CD14-positive monocyte (primary cell): ENCODE measurements around the gene TOX3. TPM values are rescaled to one million over a fixed set of nuclear protein-coding genes. Genes with fewer than 3 reads are reported as not detected.
A peak's percentile ranks its signal among the peaks of the same experiment; 100 is the strongest.

ENCODE experiments used
- DNase-seq, 3 donors: peaks; one replicate each; pipeline ENCODE4 v3.0.0-alpha.2; 2011 to 2022
- H2AFZ ChIP-seq: 2 replicates; pipeline ENCODE4 v1.6.0; 2012; ENCODE audit warnings: mild to moderate bottlenecking, low read depth, low read length, inconsistent platforms; ENCODE audit not compliant: insufficient read depth, poor library complexity, severe bottlenecking
- H3K27ac ChIP-seq, 2 donors: 1 replicate in 1 of 2; 2 replicates in 1 of 2; pipeline ENCODE4 v1.5.1; 2012 to 2013; ENCODE audit warnings: low read length in 2 of 2, control low read depth in 1 of 2, inconsistent platforms in 1 of 2, low read depth in 1 of 2, mild to moderate bottlenecking in 1 of 2
- H3K27me3 ChIP-seq, 2 donors: one replicate each; pipeline versions ENCODE4 v1.6.0 to v1.6.1; 2011 to 2013; ENCODE audit warnings: low read length in 2 of 2; ENCODE audit not compliant: control insufficient read depth in 2 of 2, insufficient read depth in 2 of 2
- H3K36me3 ChIP-seq, 2 donors: replicated peaks in 1 of 2; 1 replicate in 1 of 2; 2 replicates in 1 of 2; pipeline versions ENCODE4 v1.5.1 to v1.6.1; 2012 to 2013; ENCODE audit warnings: low read length in 2 of 2, control low read depth in 1 of 2, inconsistent platforms in 1 of 2, mild to moderate bottlenecking in 1 of 2; ENCODE audit not compliant: insufficient read depth in 2 of 2, control insufficient read depth in 1 of 2
- H3K4me1 ChIP-seq, 2 donors: 1 replicate in 1 of 2; 2 replicates in 1 of 2; pipeline versions ENCODE4 v1.5.1 to v1.6.1; 2012 to 2013; ENCODE audit warnings: low read length in 2 of 2, control low read depth in 1 of 2, inconsistent platforms in 1 of 2, mild to moderate bottlenecking in 1 of 2, moderate library complexity in 1 of 2; ENCODE audit not compliant: insufficient read depth in 2 of 2, control insufficient read depth in 1 of 2
- H3K4me2 ChIP-seq: replicated peaks from 2 replicates; pipeline ENCODE3; 2012; ENCODE audit warnings: low read length, moderate library complexity, mild to moderate bottlenecking; ENCODE audit not compliant: poor library complexity, severe bottlenecking; ENCODE audit errors: extremely low read depth
- H3K4me3 ChIP-seq, 3 experiments: fragments of 200-600 bp in 1 of 3; sonication (generic) in 1 of 3; replicated peaks in 1 of 3; 1 replicate in 2 of 3; 2 replicates in 1 of 3; pipeline ENCODE4 v1.5.1; 2011 to 2013; ENCODE audit warnings: low read length in 3 of 3, mild to moderate bottlenecking in 3 of 3, control low read depth in 2 of 3, low read depth in 2 of 3, inconsistent platforms in 1 of 3, moderate library complexity in 1 of 3
- H3K79me2 ChIP-seq: 2 replicates; pipeline ENCODE4 v1.6.0; 2012; ENCODE audit warnings: mild to moderate bottlenecking, control low read depth, inconsistent platforms, low read length, moderate library complexity; ENCODE audit not compliant: insufficient read depth
- H3K9ac ChIP-seq: 2 replicates; pipeline ENCODE4 v1.6.0; 2017; ENCODE audit warnings: low read length, mild to moderate bottlenecking; ENCODE audit not compliant: insufficient read depth, poor library complexity, severe bottlenecking
- H3K9me3 ChIP-seq, 2 donors: replicated peaks in 1 of 2; 1 replicate in 1 of 2; 2 replicates in 1 of 2; pipeline versions ENCODE4 v1.5.1 to v1.6.1; 2012 to 2013; ENCODE audit warnings: low read length in 2 of 2, control low read depth in 1 of 2; ENCODE audit not compliant: control insufficient read depth in 1 of 2, insufficient read depth in 1 of 2
- H4K20me1 ChIP-seq: 2 replicates; pipeline ENCODE4 v1.6.0; 2012; ENCODE audit warnings: mild to moderate bottlenecking, low read length, control low read depth, moderate library complexity; ENCODE audit not compliant: insufficient read depth
- H3K27ac Mint-ChIP-seq, 7 donors: one replicate each; pipeline ENCODE4 v1.8.0; 2020; ENCODE audit warnings: mild to moderate bottlenecking in 7 of 7, mixed read lengths in 7 of 7, moderate library complexity in 6 of 7, inconsistent platforms in 2 of 7
- H3K27me3 Mint-ChIP-seq, 3 donors: one replicate each; pipeline ENCODE4 v1.8.0; 2021 to 2022; ENCODE audit warnings: low read depth in 3 of 3, mild to moderate bottlenecking in 3 of 3, mixed read lengths in 3 of 3, moderate library complexity in 3 of 3, inconsistent platforms in 1 of 3
- H3K36me3 Mint-ChIP-seq, 2 donors: one replicate each; pipeline ENCODE4 v1.8.0; 2020; ENCODE audit warnings: mixed read lengths in 2 of 2, inconsistent platforms in 1 of 2, mild to moderate bottlenecking in 1 of 2
- H3K4me1 Mint-ChIP-seq: one replicate; pipeline ENCODE4 v1.8.0; 2020; ENCODE audit warnings: mild to moderate bottlenecking, mixed read lengths
- H3K4me3 Mint-ChIP-seq, 2 donors: one replicate each; pipeline ENCODE4 v1.8.0; 2020; ENCODE audit warnings: mild to moderate bottlenecking in 2 of 2, mixed read lengths in 2 of 2, moderate library complexity in 1 of 2
- H3K9me3 Mint-ChIP-seq, 7 donors: one replicate each; pipeline ENCODE4 v1.8.0; 2020 to 2022; ENCODE audit warnings: mixed read lengths in 7 of 7, mild to moderate bottlenecking in 6 of 7, moderate library complexity in 6 of 7, inconsistent platforms in 2 of 7
- WGBS: methylation state at CpG from one replicate; pipeline ENCODE4 v1.1.5; 2013; ENCODE audit warnings: missing lambda C conversion rate; ENCODE audit not compliant: insufficient coverage; 5-methylcytosine and 5-hydroxymethylcytosine counted together
- intact Hi-C, 2 donors: fragments of 100-400 bp; cut with micrococcal nuclease; formaldehyde crosslinking; loops; one replicate each; pipeline versions ENCODE4 v1.15.0 to v1.15.1; 2023
- polyA plus RNA-seq, 3 donors: library from polyadenylated mRNA; depleted of rRNA in 1 of 3; unstranded in 2 of 3; stranded (reverse) in 1 of 3; fragments of 300-500 nt in 2 of 3; fragments of >200 nt in 1 of 3; fragmentation: Illumina TruSeq in 2 of 3; gene quantifications; 1 replicate in 2 of 3; 2 replicates in 1 of 3; pipeline ENCODE4 v1.2.3, GENCODE V29; 2012 to 2021
- TF ChIP-seq, protein P1 (sequence below): fragments of 200-600 bp; IDR thresholded peaks from one replicate; pipeline ENCODE4 v1.8.0; 2022; ENCODE audit warnings: antibody characterized with exemption, mild to moderate bottlenecking

TOX3 gene
- polyA plus RNA-seq, 3 donors, result not detected

DNA sequence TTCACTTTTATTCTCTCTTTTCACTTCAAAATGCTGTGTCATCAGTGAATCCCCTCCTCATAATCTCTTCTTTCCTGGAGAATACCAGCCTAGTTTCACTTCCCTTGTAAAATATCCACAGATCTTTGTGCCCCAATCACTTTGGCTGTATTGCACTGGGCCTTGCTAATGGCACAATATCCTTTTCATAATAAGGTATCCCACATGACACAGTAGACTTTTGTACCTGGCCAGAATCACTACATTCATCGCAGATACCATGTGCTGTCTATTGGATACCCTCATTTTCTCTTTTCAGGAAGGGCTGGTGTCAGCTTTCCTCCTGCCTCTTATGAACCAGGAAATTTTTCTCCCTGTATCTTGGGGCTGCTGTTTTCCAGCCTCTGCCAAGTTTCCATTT lies 25.7 kb upstream of the TOX3 start:
- Histone ChIP-seq H3K4me1 (no peaks in the 10 kb centered on the region), H3K4me3 (no peak overlapping the region), H2AFZ (no peak overlapping the region), H3K4me2 (no peak overlapping the region), H3K9me3 (no peaks in the 10 kb centered on the region), H3K36me3 (no peaks in the 10 kb centered on the region), H4K20me1 (no peaks in the 10 kb centered on the region), H3K27me3 (no peaks in the 10 kb centered on the region), H3K27ac (no peak overlapping the region), H3K9ac (no peak overlapping the region), H3K79me2 (no peaks in the 10 kb centered on the region)
- Mint-ChIP-seq H3K9me3 (peaks cover 0 to 8% (median 0%) of the 10 kb centered on the region in 7 donors), H3K36me3 (no peaks in the 10 kb centered on the region), H3K27ac (no peak overlapping the region), H3K4me1 (peaks cover 7% of the 10 kb centered on the region), H3K27me3 (peaks cover 0 to 6% (median 1%) of the 10 kb centered on the region in 3 donors), H3K4me3 (no peak overlapping the region)
- 91% methylated on average over 1 of the region's 1 CpG for WGBS
- intact Hi-C loops, result no loop called here
- peak in 1 of 3 donors; percentile 5 for DNase-seq
- TF ChIP-seq, protein P1, sequence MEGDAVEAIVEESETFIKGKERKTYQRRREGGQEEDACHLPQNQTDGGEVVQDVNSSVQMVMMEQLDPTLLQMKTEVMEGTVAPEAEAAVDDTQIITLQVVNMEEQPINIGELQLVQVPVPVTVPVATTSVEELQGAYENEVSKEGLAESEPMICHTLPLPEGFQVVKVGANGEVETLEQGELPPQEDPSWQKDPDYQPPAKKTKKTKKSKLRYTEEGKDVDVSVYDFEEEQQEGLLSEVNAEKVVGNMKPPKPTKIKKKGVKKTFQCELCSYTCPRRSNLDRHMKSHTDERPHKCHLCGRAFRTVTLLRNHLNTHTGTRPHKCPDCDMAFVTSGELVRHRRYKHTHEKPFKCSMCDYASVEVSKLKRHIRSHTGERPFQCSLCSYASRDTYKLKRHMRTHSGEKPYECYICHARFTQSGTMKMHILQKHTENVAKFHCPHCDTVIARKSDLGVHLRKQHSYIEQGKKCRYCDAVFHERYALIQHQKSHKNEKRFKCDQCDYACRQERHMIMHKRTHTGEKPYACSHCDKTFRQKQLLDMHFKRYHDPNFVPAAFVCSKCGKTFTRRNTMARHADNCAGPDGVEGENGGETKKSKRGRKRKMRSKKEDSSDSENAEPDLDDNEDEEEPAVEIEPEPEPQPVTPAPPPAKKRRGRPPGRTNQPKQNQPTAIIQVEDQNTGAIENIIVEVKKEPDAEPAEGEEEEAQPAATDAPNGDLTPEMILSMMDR, result no peak

DNA sequence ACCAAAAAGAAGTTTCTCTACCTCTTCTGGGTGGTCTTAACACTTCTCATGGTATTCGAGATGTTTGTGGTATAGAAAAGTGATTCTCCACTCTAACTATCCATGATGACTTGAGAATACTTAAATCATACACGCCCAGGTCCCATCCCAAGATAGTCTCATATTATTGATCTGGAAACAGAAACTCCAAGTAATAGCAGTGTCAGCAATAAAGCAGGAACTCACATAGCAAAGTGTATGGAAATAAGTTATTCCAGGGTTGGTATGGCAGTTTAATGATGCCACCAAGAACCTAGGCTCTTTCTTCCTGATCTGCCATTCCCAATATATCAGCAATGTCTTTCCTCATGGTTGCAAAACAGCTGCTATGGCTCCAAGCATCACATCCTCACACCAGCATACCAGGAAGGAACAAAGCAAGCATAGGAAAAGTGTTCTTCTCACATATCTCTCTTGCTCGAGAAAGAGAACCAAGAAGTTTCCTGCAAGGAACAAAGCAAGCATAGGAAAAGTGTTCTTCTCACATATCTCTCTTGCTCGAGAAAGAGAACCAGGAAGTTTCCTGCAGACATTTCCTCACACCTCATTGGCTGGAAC lies 23.6 kb upstream of the TOX3 start:
- H3K36me3 ChIP-seq, result no peaks in the 10 kb centered on the region
- TF ChIP-seq, protein P1, result no peak
- H3K27ac ChIP-seq, result no peak overlapping the region
- no peaks in the 10 kb centered on the region for H3K79me2 ChIP-seq
- H3K27ac Mint-ChIP-seq, result no peak overlapping the region
- H3K27me3 ChIP-seq, result no peaks in the 10 kb centered on the region
- DNase-seq, result no peak
- peaks cover 1 to 6% (median 2%) of the 10 kb centered on the region in 3 donors for H3K27me3 Mint-ChIP-seq
- 67% methylated on average over 1 of the region's 4 CpGs for WGBS
- H3K4me2 ChIP-seq, result no peak overlapping the region
- no peak overlapping the region for H2AFZ ChIP-seq
- no peak overlapping the region for H3K4me3 ChIP-seq
- H3K4me1 Mint-ChIP-seq, result peaks cover 7% of the 10 kb centered on the region
- peaks cover 0 to 12% (median 2%) of the 10 kb centered on the region in 7 donors for H3K9me3 Mint-ChIP-seq
- no peaks in the 10 kb centered on the region for H3K4me1 ChIP-seq
- H4K20me1 ChIP-seq, result no peaks in the 10 kb centered on the region
- no peak overlapping the region for H3K9ac ChIP-seq
- H3K36me3 Mint-ChIP-seq, result no peaks in the 10 kb centered on the region
- no peak overlapping the region for H3K4me3 Mint-ChIP-seq
- intact Hi-C loops, result no loop called here
- no peaks in the 10 kb centered on the region for H3K9me3 ChIP-seq
